Liver (tissue), 9 donors: Measurements from ENCODE around the gene ARHGEF4. TPM values are rescaled to one million over a fixed set of nuclear protein-coding genes. Genes with fewer than 3 reads are reported as not detected.

Experiments
- DNase-seq: peaks from one replicate; pipeline ENCODE4 v3.0.0-alpha.2; 2017; ENCODE audit warnings: low spot score
- H3K27ac ChIP-seq, 2 donors: one replicate each; pipeline ENCODE4 v1.7.0; 2013; ENCODE audit warnings: inconsistent platforms in 2 of 2, low read length in 2 of 2, control low read depth in 1 of 2, low read depth in 1 of 2, mild to moderate bottlenecking in 1 of 2
- H3K27me3 ChIP-seq, 4 donors: one replicate each; pipeline versions ENCODE4 v1.6.1 to v1.7.0; 2013; ENCODE audit warnings: low read length in 3 of 4, inconsistent platforms in 1 of 4, mild to moderate bottlenecking in 1 of 4, moderate library complexity in 1 of 4; ENCODE audit not compliant: control insufficient read depth in 4 of 4, insufficient read depth in 4 of 4
- H3K36me3 ChIP-seq, 4 donors: one replicate each; pipeline versions ENCODE4 v1.6.1 to v1.7.0; 2013; ENCODE audit warnings: low read length in 3 of 4, mild to moderate bottlenecking in 3 of 4, low read depth in 1 of 4, moderate library complexity in 1 of 4; ENCODE audit not compliant: control insufficient read depth in 4 of 4, insufficient read depth in 3 of 4
- H3K4me1 ChIP-seq, 4 donors: one replicate each; pipeline versions ENCODE4 v1.6.1 to v1.7.0; 2013; ENCODE audit warnings: low read length in 3 of 4, mild to moderate bottlenecking in 3 of 4, moderate library complexity in 1 of 4; ENCODE audit not compliant: control insufficient read depth in 4 of 4, insufficient read depth in 4 of 4
- H3K4me3 ChIP-seq, 3 donors: one replicate each; pipeline versions ENCODE4 v1.6.1 to v1.7.0; 2013; ENCODE audit warnings: low read length in 3 of 3, control low read depth in 1 of 3, low read depth in 1 of 3, mild to moderate bottlenecking in 1 of 3
- H3K9ac ChIP-seq, 2 donors: one replicate each; pipeline ENCODE4 v1.7.0; 2013; ENCODE audit warnings: low read length in 2 of 2, mild to moderate bottlenecking in 2 of 2, moderate library complexity in 2 of 2, control low read depth in 1 of 2, low read depth in 1 of 2
- H3K9me3 ChIP-seq, 4 donors: one replicate each; pipeline versions ENCODE4 v1.6.1 to v1.7.0; 2013; ENCODE audit warnings: low read length in 3 of 4; ENCODE audit not compliant: control insufficient read depth in 4 of 4
- EGR1 ChIP-seq, 2 donors: IDR thresholded peaks; 2 replicates each; pipeline ENCODE4 v1.6.1; 2016 to 2018; ENCODE audit warnings: antibody characterized with exemption in 2 of 2, low read depth in 2 of 2
- FOXA2 ChIP-seq: IDR thresholded peaks from 2 replicates; pipeline ENCODE4 v1.6.1; 2016; ENCODE audit warnings: antibody characterized with exemption
- GABPA ChIP-seq, 2 donors: IDR thresholded peaks in 1 of 2; conservative IDR thresholded peaks in 1 of 2; 2 replicates each; pipeline ENCODE4 v1.6.1; 2016; ENCODE audit warnings: antibody characterized with exemption in 2 of 2, mild to moderate bottlenecking in 1 of 2, moderate library complexity in 1 of 2
- HNF4A ChIP-seq, 2 donors: conservative IDR thresholded peaks; 2 replicates each; pipeline ENCODE4 v1.6.1; 2016; ENCODE audit warnings: antibody characterized with exemption in 2 of 2, mild to moderate bottlenecking in 2 of 2
- HNF4G ChIP-seq: IDR thresholded peaks from 2 replicates; pipeline ENCODE4 v1.6.1; 2016; ENCODE audit warnings: antibody characterized with exemption
- MAX ChIP-seq: IDR thresholded peaks from 2 replicates; pipeline ENCODE4 v1.6.1; 2016; ENCODE audit warnings: antibody characterized with exemption
- NR2F2 ChIP-seq: IDR thresholded peaks from 2 replicates; pipeline ENCODE4 v1.6.1; 2016; ENCODE audit warnings: antibody characterized with exemption
- RAD21 ChIP-seq, 2 donors: IDR thresholded peaks; 2 replicates each; pipeline ENCODE4 v1.6.1; 2016; ENCODE audit warnings: antibody characterized with exemption in 2 of 2, mild to moderate bottlenecking in 2 of 2
- RXRA ChIP-seq, 2 donors: IDR thresholded peaks; 2 replicates each; pipeline ENCODE4 v1.6.1; 2017 to 2018; ENCODE audit warnings: antibody characterized with exemption in 2 of 2, mild to moderate bottlenecking in 1 of 2
- YY1 ChIP-seq: IDR thresholded peaks from 2 replicates; pipeline ENCODE4 v1.6.1; 2016; ENCODE audit warnings: antibody characterized with exemption, mild to moderate bottlenecking
- ZBTB33 ChIP-seq: IDR thresholded peaks from 2 replicates; pipeline ENCODE4 v1.6.1; 2016; ENCODE audit warnings: antibody characterized with exemption
- WGBS: extraction: QIAGEN DNeasy Blood & Tissue Kit; methylation state at CpG from one replicate; pipeline ENCODE4 v1.1.7; 2013; 5-methylcytosine and 5-hydroxymethylcytosine counted together
- polyA plus RNA-seq, 2 donors: library from polyadenylated mRNA; stranded (reverse) in 1 of 2; unstranded in 1 of 2; fragments of 200-250 nt in 1 of 2; fragments of >200 nt in 1 of 2; fragmentation: Nextera tagmentation in 1 of 2; extraction: Ambion mirVana in 1 of 2; gene quantifications; one replicate each; pipeline versions ENCODE4 v1.2.1 to v1.2.3, GENCODE V29; 2013 to 2015
- total RNA-seq, 2 donors: library from RNA; depleted of rRNA; stranded (reverse); fragments of >200 nt; gene quantifications; one replicate each; pipeline ENCODE4 v1.2.3, GENCODE V29; 2014
- TF ChIP-seq, protein P1 (sequence below): fragments of 150-350 bp; IDR thresholded peaks from 2 replicates; pipeline ENCODE4 v1.5.1; 2017; ENCODE audit warnings: improper control_type of control experiment, low read depth, low read length; ENCODE audit not compliant: missing input control
- TF ChIP-seq, protein P2 (sequence below): IDR thresholded peaks from 2 replicates; pipeline ENCODE4 v1.6.1; 2016; ENCODE audit warnings: antibody characterized with exemption, mild to moderate bottlenecking
- TF ChIP-seq, protein P3 (sequence below): IDR thresholded peaks from 2 replicates; pipeline ENCODE4 v1.6.1; 2016; ENCODE audit warnings: antibody characterized with exemption
- donor health status: healthy.
- donor health status: healthy.
- donor health status: healthy.
- donor health status: healthy.
- donor health status: healthy.

ARHGEF4 gene
- total and polyA plus RNA-seq, 4 donors: 0.08 TPM; not detected in 2

GRCh38 chr2:130869441-130870160, 32.9 kb downstream of the ARHGEF4 start:
- no peak for DNase-seq
- no peak for TF ChIP-seq RAD21 (IDR thresholded peaks at IDR 0.05)
- no peak for TF ChIP-seq HNF4A (conservative IDR thresholded peaks at IDR 0.05)
- no peak for TF ChIP-seq ZBTB33
- TF ChIP-seq EGR1 (IDR thresholded peaks at IDR 0.05; ENCODE audit: low read depth in 2 of 2): no peak
- TF ChIP-seq MAX: no peak
- TF ChIP-seq GABPA (IDR thresholded peaks at IDR 0.05 in 1 of 2, conservative IDR thresholded peaks at IDR 0.05 in 1 of 2): no peak
- TF ChIP-seq RXRA (IDR thresholded peaks at IDR 0.05): no peak
- WGBS: 72% methylated on average over 18 of the region's 18 CpGs
- Histone ChIP-seq H3K4me1 (no peaks in the 10 kb centered on the region), H3K9me3 (no peaks in the 10 kb centered on the region), H3K27ac (no peak overlapping the region), H3K9ac (no peak overlapping the region), H3K4me3 (no peak overlapping the region), H3K27me3 (peaks cover 0 to 3% (median 0%) of the 10 kb centered on the region in 4 donors), H3K36me3 (no peaks in the 10 kb centered on the region)

DNA sequence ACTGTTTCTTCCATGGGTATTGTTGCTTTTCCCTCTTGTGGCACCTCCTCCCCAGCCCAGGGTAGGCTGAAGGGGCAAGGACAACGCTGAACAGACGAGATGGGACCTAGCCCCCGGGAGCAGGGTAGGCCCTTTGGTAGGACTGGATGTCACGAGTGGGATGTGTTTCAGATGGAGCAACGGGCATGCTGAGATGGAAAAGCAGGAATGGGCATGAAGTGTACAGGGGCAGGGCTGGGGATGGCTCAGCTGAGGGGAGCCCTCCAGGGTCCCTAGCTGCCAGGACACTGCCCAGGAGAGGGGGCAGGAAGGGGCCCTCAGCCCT, 33.4 kb downstream of the ARHGEF4 start:
- H3K4me1 ChIP-seq: no peaks in the 10 kb centered on the region
- no peak overlapping the region for H3K9ac ChIP-seq
- peaks cover 0 to 3% (median 0%) of the 10 kb centered on the region in 4 donors for H3K27me3 ChIP-seq
- 70% methylated on average over 5 of the region's 5 CpGs for WGBS
- DNase-seq: no peak
- H3K27ac ChIP-seq: no peak overlapping the region
- TF ChIP-seq YY1 (no peak), MAX (no peak), RXRA (IDR thresholded peaks at IDR 0.05) (no peak), HNF4G (no peak), HNF4A (conservative IDR thresholded peaks at IDR 0.05) (no peak), FOXA2 (no peak), NR2F2 (no peak), GABPA (IDR thresholded peaks at IDR 0.05 in 1 of 2, conservative IDR thresholded peaks at IDR 0.05 in 1 of 2) (no peak), RAD21 (IDR thresholded peaks at IDR 0.05) (no peak)
- TF ChIP-seq, protein P1, sequence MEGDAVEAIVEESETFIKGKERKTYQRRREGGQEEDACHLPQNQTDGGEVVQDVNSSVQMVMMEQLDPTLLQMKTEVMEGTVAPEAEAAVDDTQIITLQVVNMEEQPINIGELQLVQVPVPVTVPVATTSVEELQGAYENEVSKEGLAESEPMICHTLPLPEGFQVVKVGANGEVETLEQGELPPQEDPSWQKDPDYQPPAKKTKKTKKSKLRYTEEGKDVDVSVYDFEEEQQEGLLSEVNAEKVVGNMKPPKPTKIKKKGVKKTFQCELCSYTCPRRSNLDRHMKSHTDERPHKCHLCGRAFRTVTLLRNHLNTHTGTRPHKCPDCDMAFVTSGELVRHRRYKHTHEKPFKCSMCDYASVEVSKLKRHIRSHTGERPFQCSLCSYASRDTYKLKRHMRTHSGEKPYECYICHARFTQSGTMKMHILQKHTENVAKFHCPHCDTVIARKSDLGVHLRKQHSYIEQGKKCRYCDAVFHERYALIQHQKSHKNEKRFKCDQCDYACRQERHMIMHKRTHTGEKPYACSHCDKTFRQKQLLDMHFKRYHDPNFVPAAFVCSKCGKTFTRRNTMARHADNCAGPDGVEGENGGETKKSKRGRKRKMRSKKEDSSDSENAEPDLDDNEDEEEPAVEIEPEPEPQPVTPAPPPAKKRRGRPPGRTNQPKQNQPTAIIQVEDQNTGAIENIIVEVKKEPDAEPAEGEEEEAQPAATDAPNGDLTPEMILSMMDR: no peak
- TF ChIP-seq, protein P2, sequence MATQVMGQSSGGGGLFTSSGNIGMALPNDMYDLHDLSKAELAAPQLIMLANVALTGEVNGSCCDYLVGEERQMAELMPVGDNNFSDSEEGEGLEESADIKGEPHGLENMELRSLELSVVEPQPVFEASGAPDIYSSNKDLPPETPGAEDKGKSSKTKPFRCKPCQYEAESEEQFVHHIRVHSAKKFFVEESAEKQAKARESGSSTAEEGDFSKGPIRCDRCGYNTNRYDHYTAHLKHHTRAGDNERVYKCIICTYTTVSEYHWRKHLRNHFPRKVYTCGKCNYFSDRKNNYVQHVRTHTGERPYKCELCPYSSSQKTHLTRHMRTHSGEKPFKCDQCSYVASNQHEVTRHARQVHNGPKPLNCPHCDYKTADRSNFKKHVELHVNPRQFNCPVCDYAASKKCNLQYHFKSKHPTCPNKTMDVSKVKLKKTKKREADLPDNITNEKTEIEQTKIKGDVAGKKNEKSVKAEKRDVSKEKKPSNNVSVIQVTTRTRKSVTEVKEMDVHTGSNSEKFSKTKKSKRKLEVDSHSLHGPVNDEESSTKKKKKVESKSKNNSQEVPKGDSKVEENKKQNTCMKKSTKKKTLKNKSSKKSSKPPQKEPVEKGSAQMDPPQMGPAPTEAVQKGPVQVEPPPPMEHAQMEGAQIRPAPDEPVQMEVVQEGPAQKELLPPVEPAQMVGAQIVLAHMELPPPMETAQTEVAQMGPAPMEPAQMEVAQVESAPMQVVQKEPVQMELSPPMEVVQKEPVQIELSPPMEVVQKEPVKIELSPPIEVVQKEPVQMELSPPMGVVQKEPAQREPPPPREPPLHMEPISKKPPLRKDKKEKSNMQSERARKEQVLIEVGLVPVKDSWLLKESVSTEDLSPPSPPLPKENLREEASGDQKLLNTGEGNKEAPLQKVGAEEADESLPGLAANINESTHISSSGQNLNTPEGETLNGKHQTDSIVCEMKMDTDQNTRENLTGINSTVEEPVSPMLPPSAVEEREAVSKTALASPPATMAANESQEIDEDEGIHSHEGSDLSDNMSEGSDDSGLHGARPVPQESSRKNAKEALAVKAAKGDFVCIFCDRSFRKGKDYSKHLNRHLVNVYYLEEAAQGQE: no peak
- TF ChIP-seq, protein P3, sequence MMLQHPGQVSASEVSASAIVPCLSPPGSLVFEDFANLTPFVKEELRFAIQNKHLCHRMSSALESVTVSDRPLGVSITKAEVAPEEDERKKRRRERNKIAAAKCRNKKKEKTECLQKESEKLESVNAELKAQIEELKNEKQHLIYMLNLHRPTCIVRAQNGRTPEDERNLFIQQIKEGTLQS: no peak
- peaks cover 0 to under 1% (median 0%) of the 10 kb centered on the region in 4 donors for H3K9me3 ChIP-seq
- H3K4me3 ChIP-seq: no peak overlapping the region
- H3K36me3 ChIP-seq: no peaks in the 10 kb centered on the region
